HG03066 (cell line): Measurements from ENCODE around the gene BABAM2.

ENCODE experiments used
- ATAC-seq: cut with Tn5 transposase; IDR thresholded peaks from one replicate; pipeline ENCODE4 v1.9.1; 2021; ENCODE audit warnings: low read depth; ENCODE audit not compliant: unreplicated experiment

The BABAM2 gene

DNA sequence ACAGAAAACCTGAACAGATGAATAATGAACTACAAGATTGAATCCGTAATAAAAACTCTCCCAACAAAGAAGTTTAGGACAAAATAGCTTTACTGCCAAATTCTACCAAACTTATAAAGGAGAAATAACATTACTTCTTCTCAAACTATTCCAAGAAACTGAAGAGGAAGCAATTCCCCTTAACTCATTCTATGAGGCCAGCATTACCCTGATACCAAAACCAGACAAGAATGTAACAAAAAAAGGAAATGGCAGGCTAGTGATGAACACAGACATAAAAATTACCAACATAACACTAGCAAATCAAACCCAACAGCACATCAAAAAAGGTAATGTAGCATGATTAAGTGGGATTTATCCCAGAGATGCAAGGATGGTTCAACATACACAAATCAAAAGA is 288.4 kb downstream of the BABAM2 start:
- no peak for ATAC-seq

DNA sequence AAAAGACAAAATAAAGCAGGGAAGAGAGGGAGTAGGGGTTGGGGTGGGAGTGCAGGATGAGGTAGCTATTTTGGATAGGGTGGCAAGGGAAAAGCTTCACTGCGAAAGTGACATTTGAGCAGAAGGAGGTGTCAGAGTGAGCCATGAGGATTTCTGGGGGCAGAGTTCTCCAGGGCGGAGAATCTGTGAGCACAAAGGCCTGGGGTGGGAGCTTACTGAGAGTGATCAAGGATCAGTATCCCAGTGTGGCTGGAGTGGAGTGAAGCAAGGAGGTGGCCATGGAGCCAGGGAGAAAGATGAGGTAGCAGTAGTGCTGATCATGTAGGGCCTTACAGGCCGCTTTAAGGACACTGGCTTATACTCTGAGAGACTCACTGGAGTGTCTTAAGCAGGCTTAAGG is 291.3 kb downstream of the BABAM2 start:
- ATAC-seq: no peak

DNA sequence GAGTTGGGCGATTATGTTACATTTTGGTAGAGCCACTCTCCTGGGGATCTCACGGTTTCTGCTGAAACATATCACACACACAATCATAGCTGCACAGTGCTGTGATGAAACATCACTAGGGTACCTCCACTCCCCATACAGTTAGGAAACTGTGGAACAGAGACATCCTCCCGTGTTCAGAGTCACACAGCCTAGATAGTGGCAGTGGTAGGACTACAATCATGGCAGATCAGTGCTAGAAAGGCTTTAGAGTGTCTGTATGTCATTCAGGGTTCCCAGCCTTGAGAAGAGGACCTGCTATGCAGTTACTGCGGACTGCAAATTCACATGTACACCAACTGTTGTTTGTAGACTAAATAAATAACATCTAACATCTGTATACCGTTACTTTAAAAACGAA is 291.8 kb downstream of the BABAM2 start:
- no peak for ATAC-seq

DNA sequence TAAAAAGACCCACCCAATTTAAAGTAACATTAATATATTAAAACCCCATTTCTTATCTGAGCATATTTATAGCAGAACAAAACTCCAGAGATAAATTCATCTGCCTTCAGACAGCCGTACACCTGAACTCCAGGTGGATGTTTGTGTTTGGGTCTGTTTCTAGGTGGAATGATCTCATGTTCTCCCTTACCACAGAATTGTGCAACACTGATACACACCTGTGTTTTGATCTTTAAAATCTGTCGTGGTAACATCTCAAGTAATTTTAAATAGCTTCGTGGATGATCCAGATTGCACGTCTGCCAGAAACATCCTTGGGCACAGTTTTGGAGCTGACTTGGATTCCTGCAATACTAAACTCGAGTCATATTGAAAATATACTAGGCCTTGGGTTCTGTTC is 294.6 kb downstream of the BABAM2 start:
- ATAC-seq: no peak

DNA sequence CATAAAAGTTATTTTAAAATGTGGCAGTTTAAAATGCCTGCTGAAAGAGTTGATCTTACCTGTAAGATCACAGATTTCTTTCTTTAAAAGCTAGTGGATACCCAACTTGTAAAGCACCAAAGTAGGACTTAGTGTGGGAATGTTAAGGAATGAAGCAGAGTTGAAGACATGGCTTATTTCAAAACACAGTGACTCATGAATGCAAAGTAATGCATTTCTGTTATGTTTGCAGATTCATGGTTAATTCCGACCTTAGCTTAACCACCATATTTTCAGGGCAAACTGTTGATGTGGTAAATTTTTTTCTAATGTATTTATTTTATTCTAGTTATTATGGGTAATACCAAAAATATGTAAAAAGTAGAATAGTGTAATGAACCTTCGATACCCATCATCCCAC is 295.4 kb downstream of the BABAM2 start:
- no peak for ATAC-seq

DNA sequence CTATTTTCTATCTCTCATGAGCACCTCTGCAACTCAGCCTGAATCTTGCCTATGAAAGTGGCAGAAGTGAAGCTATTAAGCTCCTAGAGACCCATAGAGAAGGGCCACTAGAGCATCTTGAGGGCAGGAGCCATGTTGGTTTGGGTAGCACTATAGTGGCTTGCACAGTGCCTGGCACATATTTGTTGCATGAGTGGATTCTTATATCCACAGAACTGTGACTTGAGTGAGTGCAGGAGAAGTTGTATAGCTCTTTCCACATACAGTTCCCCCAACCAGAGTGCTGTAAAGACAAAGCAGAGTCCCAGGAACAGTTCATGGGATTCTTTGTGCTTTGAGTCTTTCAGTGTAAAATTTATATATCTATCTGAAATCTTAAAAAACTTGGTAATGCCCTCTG is 296.7 kb downstream of the BABAM2 start:
- no peak for ATAC-seq

DNA sequence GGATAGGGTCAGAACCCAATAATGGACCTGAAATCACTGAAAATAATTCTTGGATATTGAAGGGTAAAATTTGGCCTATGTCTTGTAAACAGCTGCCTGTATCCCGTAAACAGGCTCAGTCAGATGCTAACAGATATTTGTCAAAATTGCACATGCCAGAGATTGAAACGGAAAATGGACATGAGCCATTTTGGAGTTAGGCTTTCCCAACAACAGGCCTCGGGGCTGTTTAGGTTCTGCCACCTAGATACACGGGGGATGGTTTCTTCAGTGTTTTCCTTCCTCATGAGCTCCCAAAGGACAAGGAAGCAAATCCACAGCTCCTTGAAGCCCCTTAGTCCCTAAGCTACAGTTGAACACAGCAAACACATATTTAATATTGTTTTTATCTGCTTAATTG is 297.9 kb downstream of the BABAM2 start:
- no peak for ATAC-seq

DNA sequence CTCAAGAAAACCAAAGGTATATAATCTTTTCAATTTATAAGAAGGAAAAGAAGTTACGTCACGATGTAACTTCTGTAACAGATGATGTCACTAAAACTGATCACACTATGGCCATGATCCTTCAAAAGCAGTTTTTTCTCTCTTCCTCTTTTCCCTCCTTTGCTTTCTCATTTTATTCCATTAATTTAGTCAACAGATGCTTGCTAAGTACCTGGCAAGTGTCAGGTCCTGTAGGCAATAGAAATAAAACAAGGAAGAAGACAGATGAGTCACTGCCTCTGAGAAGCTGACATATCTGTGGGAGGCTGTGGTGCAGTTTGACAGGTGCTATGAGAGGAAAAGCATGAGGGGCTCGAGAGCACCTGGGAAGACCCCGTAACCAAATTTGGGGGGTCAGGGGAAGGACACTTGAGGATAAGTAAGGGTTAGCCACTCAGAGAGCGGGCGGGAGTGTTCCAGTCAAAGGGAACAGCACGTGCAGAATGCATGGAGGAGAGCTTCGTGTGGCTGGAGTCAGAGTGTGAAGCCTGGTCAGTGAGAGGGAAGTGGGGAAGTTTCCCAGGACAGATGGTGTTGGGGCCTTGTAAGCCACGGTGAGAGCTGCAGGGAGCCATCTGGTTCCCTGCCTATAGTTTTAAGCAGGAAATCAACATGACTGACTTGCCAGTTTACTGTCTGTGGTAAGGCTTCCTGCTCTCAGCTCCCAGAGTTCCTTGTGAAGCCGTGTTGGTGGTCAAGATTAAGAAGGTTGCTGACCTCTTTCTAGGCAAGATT is 303.3 kb downstream of the BABAM2 start:
- no peak for ATAC-seq

DNA sequence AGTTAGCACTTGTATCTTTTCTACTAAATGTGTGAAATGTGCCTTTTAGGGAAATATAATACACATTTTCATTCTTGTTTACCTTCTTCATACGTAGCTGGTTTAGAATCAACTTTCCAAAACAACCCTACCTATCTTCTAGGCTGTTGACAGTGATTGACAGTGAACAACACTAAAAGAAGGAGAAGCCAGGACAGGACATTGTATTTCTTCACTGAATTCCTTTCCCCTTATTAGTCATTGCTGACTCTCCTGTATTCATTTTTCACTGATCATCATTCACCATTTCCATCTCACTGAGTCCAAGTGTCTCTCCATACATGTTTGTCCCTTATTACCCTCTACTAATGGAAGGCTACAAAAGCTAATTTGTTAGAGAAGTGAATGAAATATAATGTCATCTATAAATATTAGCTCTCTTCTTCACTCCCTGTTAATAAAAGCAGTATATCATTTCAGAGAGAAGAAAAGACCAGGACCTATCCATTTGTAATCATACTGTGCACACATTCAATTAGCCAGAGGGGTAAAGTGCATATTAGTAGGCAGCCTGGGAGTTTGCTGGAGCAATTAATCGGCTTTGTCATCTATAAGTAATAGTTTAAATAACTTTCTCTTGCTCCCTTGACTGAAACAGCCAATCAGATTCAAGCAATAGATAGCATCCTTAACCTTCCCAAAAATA is 309.6 kb downstream of the BABAM2 start:
- no peak for ATAC-seq

DNA sequence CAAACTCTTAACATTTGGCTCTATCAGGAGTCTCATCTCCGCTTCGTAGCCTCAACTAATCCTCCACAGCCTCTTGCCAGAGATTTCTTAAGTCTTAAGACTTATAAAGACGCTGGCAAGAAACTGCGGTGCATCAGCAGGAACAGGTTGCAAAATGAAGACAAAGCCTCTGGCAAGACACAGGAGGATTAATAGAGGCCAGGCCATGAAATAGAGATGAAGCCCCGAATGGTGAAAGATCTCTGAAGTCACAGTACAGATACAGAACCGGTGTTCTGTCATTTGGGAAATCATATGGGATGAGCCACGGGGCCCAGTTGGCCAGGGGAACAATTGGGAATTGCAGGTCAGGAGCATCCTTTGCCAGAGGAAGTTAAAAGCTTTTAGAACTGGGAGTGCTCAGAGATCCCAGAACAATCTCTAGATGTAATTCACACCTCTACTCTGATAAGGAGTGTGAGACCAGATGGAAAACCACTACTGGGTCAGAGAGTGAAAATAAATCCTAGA is 311.2 kb downstream of the BABAM2 start:
- no peak for ATAC-seq

DNA sequence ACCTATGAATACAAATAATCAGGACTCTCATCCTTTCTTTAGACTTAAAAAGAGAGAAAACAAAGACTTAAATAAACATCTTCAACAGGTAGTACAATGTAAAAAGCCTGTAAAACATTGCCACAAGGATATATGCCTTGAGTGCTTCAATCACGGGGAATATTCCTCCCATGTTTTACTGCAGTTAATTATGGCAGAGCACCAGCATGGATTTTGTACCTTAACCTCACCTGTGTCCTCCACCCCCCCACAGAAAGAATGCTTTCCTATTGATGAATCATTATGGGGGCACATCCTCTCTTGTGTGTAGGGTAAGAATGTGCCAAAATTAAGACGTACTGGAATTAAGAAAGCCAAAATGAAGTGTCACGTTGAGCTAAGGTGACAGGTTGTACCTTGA is 312.2 kb downstream of the BABAM2 start:
- ATAC-seq: no peak

DNA sequence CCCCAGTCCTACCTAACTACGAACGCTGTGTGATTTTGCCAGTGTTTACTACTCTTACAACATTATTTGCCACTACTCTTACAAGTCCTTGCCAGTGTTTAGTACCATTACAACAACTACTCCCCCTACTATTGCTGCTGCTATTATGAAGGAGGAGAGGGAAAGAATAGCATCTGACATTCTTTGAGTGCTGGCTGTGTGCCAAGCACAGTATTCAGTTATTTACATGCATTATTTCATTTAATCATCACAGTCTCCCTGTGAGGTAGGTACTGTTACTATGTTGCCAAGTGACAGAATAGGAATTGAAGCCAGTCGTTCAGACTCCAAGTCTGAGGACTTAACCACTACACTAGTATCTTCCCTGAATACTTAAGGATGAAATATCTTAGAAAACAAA is 316.2 kb downstream of the BABAM2 start:
- ATAC-seq: no peak

DNA sequence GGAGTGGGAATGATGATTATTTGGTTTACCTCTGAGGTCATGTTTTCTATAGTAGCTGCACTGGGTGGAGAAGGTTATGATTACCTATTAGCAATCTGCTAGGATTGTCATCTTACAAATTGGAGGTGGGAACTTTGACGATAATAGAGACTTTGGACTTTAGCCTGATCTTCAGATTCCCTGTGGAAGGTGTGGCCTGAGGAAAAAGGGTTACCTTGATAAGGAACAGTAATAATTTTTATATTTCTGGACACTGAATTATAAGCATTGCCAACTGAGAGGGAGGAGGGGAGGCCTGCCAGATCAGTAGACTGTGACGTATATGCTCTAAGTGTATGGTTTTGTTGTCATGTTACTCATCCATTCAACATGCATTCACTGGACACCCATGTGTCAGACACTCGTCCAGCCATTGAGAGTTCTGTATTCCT is 318.7 kb downstream of the BABAM2 start:
- ATAC-seq: no peak

DNA sequence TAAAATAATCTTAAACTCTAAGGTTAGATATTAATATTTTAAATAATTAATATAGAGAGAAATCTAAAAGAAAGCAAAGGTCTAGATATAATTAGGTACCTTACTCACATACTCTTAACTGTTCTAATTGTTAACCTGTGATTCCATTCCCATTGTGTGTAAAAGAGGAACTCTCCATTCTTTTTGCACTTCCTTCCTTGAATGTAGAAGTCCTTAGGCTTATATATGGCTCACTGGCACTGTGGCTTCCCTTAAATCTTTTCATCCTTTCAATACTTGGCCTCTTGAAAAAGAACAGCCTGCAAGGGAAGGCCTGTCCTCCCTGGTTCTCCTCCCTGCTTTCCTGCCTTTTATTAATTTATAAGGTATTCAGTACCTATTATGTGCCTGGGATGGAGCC is 319.3 kb downstream of the BABAM2 start:
- ATAC-seq: no peak

DNA sequence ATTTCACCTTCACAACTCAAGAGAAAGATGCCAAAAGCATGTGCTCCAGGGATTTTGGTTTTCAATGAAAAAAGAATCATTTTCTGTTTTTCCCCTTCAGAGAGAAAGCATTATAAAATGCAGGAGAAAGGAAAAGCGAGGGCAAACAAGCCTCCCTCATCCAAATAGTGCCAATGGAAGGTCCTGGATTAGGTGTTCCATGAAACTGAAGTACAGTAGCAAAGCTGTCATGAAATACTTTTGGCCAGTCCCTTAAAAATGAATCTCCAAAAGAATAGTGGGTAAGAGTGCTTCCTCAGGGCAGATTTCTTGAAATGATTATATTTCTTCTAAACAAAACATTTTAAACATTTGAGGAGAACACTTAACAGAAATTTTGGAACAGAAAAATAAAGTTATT is 320.0 kb downstream of the BABAM2 start:
- ATAC-seq: no peak

DNA sequence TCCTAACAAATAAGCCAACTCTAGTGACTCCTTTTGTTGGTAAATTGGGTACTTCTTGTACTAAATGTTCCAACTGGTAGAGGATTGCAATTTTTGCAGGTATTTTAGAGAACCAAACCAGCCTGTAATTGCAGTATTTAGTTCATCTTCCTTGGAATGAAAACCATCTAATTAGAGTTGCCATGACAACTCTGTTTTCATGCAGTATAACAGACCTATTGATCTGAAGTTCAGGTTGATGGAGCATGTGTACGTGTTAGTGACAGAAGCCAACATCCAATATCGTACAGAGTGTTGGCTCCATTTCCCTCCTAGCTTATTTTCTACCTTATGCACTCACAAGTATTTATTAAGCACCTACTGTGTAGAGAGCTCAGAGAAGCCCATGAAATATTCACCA is 325.8 kb downstream of the BABAM2 start:
- no peak for ATAC-seq

DNA sequence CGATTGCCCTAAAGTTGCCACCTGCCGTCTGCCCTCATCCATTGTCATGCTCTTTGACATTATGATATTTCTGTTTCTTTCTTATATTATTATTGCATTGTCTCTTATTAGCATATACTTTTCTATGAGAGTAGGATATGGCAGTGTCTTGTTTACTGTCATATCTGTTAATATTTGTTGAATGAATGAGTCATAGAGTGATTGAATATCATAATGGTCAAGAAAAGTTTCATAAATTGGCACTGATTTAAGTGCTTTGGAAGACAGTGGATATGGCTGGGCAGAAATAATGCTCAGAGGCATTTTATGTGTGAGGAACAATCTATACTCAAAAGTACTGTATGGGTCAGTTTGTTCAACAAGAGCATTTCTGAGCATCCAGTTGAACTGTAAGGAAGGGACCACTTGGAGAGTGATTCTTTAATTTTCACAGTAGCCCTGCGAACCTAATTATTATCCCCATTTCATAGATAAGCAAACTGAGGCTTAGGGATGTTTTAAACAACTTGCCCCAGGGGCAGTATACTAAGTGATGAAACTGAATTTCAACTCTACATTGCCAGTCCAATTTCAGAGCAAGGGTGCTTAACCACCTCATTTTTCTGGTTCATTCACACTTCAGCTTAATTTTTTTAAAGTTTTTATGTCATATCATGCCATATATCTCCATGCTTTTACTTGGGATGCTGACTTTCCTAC is 326.7 kb downstream of the BABAM2 start:
- ATAC-seq: no peak

DNA sequence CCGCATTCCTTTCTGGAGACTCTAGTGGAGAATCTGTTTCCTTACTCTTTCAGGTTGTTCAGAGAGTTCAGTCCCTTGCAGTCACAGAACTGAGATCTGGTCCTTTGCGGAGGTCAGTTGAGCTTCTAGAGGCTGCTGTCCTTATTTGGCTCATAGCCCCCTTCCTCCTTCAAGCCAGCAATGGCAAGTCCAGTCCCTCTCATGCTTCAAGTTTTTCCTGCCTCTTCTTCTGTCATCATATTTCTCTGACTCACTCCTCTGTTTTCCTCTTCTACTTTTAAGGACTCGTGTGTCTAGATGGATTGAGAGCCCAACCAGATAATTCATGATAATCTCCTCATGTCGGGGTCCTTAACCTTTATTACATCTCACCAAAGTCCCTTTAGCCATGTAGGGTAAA is 328.6 kb downstream of the BABAM2 start:
- no peak for ATAC-seq

DNA sequence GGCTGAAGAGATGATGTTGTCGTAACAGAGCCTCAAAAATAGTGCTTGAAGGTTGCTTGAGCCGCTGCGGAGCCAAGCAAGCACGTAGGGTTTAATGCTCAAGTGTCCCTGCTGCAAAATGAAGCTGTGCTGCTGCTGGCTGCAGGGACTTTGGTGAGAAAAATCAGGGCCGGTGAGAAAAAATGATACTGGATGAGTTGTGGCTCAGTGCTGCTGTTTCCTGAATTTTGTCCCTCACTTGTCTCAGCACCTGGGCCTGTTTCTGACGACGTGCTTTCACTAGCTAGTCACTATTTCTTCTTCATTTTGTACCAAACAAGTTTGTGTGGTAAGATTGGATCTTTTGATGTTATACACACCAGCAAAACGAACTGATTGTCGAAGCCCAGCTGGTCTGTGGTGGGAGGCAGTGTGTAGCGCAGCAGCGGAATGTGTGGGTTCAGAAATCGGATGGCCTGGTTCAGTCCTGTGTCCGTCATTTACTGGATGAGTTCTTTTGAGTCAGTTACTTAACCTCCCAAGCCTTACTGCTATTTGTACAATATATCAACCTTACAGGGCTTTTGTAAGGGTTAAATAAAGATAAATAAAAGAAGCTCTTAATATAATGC is 329.3 kb downstream of the BABAM2 start:
- ATAC-seq: no peak

DNA sequence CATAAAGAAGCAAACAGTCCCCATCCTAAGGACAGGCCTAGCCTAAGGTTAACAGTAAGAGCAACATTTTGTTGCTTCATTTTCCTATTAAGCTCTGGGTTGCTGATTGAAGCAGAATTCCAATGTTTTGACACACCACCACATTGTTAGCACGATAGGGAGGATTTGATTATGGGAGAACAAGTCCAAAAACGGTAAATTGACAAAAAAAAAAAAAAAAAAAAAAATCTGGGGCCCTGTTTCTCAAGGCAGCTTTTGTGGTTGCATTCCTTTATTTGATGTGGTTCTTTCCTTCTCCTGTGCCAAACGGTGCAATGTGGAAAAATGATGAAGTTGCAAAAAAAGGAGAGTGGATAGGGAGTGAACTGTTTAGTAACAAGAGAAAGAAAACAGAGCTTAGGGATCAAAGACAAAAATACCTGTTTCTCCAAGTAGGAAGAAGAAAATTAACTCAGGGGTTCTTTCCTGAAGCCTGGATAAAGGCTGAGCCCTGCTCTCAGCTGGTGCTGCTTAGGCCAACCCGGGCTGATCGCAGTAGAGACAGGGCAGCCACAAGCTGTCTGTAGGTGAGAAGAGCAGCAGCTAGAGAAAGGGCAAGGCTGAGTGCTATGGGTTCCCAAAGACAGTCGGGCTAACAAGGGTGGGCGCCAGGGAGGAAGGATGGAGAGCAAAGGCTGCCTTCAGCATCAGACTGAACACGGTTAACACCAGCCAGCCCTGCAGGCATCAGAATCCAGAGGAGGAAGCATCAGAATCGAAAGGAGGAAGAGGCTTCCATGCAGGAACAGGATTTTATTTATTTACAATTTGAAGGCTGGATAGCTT is 334.3 kb downstream of the BABAM2 start:
- no peak for ATAC-seq
